Stimulated activated naive CD8-positive, alpha-beta T cell treated with anti-CD3 and anti-CD28 coated beads, Interleukin-15, Interleukin-2, amounts not matched to agents 100 ng/mL and 50 ng/mL, for 24 hours (primary cell): ENCODE measurements around the gene TRABD2A.

Experiments
- H3K27ac Mint-ChIP-seq: one replicate; pipeline ENCODE4 v1.8.0; 2021; ENCODE audit warnings: mild to moderate bottlenecking, mixed read lengths
- H3K27me3 Mint-ChIP-seq: one replicate; pipeline ENCODE4 v1.8.0; 2021; ENCODE audit warnings: mixed read lengths
- H3K36me3 Mint-ChIP-seq: one replicate; pipeline ENCODE4 v1.8.0; 2021; ENCODE audit warnings: low read depth, mixed read lengths
- H3K4me1 Mint-ChIP-seq: one replicate; pipeline ENCODE4 v1.8.0; 2021; ENCODE audit warnings: low read depth, mixed read lengths
- H3K4me3 Mint-ChIP-seq: one replicate; pipeline ENCODE4 v1.8.0; 2021; ENCODE audit warnings: mild to moderate bottlenecking, mixed read lengths
- H3K9me3 Mint-ChIP-seq: one replicate; pipeline ENCODE4 v1.8.0; 2021; ENCODE audit warnings: mixed read lengths

The TRABD2A gene

DNA sequence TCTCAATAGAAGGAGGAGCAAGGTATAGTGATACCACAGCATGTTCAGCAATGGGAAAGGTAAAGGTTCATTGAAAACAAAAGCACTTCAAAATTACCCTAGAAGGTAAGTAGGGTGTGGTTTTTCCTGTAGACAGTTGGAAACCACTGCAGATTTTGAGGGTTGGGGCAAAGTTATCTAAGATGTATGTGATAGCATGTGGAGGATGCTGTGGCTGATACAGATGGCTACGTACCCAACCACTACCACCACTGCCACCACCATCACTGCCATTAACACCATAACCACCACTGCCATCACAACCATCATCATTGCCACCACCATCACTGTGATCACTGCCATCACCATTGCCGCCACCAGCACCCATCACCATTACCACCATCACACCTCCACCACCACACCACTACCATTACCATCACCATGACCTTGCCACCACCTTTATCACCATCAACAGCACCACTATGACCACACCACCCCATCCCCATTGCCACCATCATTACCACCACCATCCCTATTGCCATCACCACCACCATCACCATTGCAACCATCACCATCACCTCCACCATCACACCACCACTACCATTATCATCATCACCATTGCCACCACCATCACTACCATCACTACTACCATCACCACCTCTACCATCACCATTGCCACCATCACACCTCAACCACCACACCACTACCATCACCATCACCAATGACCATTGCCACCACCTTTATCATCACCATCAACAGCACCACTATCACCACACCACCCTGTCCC lies 28.2 kb upstream of the TRABD2A start:
- H3K9me3 Mint-ChIP-seq: peaks cover 11% of the 10 kb centered on the region
- peak overlapping the region; percentile 71 for H3K27ac Mint-ChIP-seq
- peaks cover 59% of the 10 kb centered on the region for H3K4me1 Mint-ChIP-seq
- H3K36me3 Mint-ChIP-seq: peaks cover 42% of the 10 kb centered on the region
- no peaks in the 10 kb centered on the region for H3K27me3 Mint-ChIP-seq
- peak overlapping the region; percentile 36 for H3K4me3 Mint-ChIP-seq

DNA sequence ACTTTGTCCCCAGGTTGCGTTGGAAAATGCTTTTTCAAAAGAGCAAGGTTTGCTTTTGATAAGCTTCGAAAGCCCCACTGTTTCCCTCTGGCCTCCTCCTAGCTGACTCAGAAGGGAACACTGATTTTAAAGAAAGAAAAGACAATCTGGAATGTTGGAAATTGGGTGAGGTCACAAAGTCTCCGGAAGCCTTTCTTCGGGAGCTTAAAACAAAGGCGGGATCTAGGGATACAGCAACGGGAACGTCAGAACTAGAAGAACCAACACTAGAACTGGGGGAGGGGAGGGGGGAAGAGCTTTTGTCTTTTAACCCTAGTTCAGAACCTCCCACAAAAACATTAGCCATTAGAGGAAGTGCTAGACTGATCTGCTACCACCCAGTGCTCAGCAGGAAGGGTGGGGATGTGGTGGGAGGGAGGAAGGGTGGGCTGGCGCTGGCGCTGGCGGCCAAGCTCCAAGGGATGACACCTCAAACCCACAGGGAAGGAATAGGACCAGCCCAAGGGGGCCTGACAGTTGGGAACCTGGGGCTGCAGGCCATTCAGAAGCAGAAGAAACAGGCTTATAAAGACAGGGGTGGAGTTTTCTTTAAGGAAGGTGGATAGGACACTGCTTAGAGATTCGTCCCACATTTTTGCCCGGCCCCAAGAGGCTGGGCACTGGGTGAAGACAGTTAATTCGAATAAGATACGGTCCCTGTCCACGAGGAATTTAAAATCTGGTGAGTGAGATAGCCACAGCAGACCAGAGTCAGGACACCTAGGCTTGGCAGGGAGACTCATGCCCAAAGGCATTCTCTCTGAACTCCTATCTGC lies 26.2 kb upstream of the TRABD2A start:
- H3K27me3 Mint-ChIP-seq: no peaks in the 10 kb centered on the region
- H3K27ac Mint-ChIP-seq: peak overlapping the region; percentile 89
- peaks cover 11% of the 10 kb centered on the region for H3K9me3 Mint-ChIP-seq
- peak overlapping the region; percentile 89 for H3K4me3 Mint-ChIP-seq
- H3K4me1 Mint-ChIP-seq: peaks cover 73% of the 10 kb centered on the region
- H3K36me3 Mint-ChIP-seq: peaks cover 42% of the 10 kb centered on the region

DNA sequence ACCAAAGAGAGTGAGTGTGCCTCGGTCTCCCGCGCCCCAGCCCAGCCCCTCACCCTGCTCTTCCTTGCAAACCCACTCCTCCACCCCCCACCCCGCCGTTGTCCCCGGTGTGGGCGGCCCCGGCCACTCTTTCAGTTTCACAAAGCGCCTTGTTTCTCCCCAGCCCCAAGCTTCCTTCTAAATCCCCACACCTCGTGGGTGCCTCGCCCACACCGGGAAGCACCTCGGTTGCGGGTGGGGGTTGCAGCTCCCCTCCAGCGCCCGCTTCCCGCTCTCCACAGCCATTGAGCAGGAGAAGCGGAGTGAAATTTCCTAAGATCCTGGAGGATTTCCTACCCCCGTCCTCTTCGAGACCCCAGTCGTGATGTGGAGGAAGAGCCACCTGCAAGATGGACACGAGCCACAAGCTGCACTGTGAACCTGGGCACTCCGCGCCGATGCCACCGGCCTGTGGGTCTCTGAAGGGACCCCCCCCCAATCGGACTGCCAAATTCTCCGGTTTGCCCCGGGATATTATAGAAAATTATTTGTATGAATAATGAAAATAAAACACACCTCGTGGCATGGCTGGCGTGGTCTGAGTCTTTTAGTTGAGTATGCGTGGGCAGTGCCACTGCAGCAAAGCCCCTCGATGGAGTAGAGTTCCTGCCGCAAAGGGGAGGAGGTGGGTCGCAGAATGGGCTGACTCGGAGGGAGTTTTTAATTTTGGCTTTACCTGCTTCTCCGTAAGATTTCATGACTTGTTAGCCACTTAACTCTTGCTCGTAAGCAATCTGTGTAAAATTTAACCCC lies 25.4 kb upstream of the TRABD2A start:
- H3K4me1 Mint-ChIP-seq: peaks cover 73% of the 10 kb centered on the region
- peaks cover 11% of the 10 kb centered on the region for H3K9me3 Mint-ChIP-seq
- peak overlapping the region; percentile 89 for H3K27ac Mint-ChIP-seq
- no peaks in the 10 kb centered on the region for H3K27me3 Mint-ChIP-seq
- H3K36me3 Mint-ChIP-seq: peaks cover 42% of the 10 kb centered on the region
- H3K4me3 Mint-ChIP-seq: peak overlapping the region; percentile 89

DNA sequence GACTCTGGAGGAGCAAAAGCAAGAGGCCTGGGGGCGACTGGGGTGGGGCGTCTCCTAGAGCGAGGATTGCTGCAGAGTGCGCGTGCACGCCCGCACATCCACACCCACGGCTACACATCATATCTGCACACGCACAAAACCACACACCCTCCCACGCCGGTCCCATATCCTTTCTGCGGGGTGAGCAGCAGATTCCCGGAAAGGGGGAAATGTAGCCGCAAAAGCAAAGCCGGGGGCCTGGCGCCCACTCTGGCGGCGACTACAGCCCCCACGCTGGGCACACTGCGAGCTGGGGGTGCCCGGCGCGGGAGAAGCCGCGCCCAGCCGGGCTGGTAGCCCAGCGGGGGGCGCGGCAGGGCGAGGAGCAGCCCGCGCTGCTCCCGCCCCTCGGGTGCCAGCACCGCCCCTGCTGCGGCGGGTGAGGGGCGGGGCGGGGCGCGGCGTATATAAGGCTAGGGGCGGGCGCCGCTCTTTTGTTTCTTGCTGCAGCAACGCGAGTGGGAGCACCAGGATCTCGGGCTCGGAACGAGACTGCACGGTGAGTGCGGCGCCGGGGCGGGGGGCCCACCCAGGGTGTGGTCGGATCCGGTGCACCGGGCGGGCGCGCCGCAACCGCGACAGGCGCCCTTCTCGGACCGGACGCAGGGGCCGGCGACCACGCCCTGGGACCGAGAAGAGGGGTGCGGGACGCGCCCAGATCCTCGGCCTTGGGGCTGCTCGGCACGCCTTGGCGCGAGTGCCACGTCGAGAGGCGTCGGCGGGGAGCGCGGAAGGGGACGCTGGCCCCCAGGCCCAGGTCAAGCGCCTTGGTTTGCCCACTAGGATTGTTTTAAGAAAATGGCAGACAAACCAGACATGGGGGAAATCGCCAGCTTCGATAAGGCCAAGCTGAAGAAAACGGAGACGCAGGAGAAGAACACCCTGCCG lies 24.6 kb upstream of the TRABD2A start, which contains the start of gene TMSB10:
Gene TMSB10 (plus strand): TSS at position 476 of the 927 bp plus-strand sequence.
- Mint-ChIP-seq H3K4me1 (peaks cover 78% of the 10 kb centered on the region), H3K27me3 (no peaks in the 10 kb centered on the region), H3K9me3 (peaks cover 11% of the 10 kb centered on the region), H3K4me3 (peak within 1 kb of the TSS; percentile 89), H3K36me3 (peaks cover 42% of the 10 kb centered on the region), H3K27ac (peak within 1 kb of the TSS; percentile 89)

DNA sequence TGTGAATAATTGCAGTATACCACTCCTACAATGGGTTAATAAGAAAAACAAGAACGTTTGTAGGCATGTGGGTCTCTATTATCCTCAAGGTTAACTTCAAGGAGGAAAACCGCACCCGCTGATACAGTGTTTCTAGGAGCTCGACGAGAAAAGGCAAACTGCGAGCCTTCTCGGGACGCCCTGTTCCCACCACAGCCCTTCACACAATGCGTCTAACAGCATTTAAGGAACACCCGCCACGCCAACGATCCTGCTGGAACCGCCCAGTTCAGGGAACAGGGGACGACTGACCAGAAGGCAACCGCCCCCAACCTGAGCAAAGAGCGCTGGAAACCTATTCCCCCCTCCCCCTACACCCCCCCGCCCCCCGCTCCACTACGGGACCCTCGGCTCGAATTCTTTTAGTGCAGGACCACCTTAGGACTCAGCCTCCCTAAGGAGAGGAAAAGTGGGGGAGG lies 23.9 kb upstream of the TRABD2A start:
- peaks cover 37% of the 10 kb centered on the region for H3K36me3 Mint-ChIP-seq
- H3K9me3 Mint-ChIP-seq: peaks cover 7% of the 10 kb centered on the region
- H3K4me1 Mint-ChIP-seq: peaks cover 79% of the 10 kb centered on the region
- H3K27me3 Mint-ChIP-seq: no peaks in the 10 kb centered on the region
- H3K4me3 Mint-ChIP-seq: peak overlapping the region; percentile 74
- H3K27ac Mint-ChIP-seq: peak overlapping the region; percentile 80

DNA sequence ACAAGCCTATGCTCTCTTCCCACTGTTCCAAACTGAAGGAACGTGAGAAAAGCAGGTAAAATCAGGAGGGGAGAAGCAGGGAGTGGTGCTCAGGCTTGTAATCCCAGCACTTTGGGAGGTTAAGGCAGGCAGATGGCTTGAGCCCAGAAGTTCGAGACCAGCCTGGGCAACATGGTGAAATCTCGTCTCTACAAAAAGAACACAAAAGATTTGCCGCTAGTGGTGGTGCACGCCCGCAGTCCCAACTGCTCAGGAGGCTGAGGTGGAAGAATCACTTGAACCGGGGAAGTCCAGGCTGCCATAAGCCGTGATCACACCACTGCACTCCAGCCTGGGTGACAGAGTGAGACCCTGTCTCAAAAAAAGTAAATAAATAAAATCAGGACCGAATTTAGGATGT lies 23.3 kb upstream of the TRABD2A start:
- Mint-ChIP-seq H3K27me3 (no peaks in the 10 kb centered on the region), H3K36me3 (peaks cover 31% of the 10 kb centered on the region), H3K4me1 (peaks cover 79% of the 10 kb centered on the region), H3K27ac (peak overlapping the region; percentile 80), H3K4me3 (peak overlapping the region; percentile 74), H3K9me3 (peaks cover under 1% of the 10 kb centered on the region)

GRCh38 chr2:84902526-84902925 lies 21.6 kb upstream of the TRABD2A start:
- Mint-ChIP-seq H3K9me3 (no peaks in the 10 kb centered on the region), H3K27ac (no peak overlapping the region), H3K4me1 (peaks cover 80% of the 10 kb centered on the region), H3K27me3 (no peaks in the 10 kb centered on the region), H3K36me3 (peaks cover 16% of the 10 kb centered on the region), H3K4me3 (no peak overlapping the region)

- Mint-ChIP-seq H3K4me1 (peaks cover 79% of the 10 kb centered on the region), H3K36me3 (peaks cover 7% of the 10 kb centered on the region), H3K9me3 (no peaks in the 10 kb centered on the region), H3K4me3 (no peak overlapping the region), H3K27me3 (no peaks in the 10 kb centered on the region), H3K27ac (peak overlapping the region; percentile 74)
These were observed 20.8 kb upstream of the TRABD2A start for GRCh38 chr2:84901593-84902120.

GRCh38 chr2:84900971-84901370 lies 20.1 kb upstream of the TRABD2A start:
- peaks cover 83% of the 10 kb centered on the region for H3K4me1 Mint-ChIP-seq
- H3K4me3 Mint-ChIP-seq: no peak overlapping the region
- no peak overlapping the region for H3K27ac Mint-ChIP-seq
- no peaks in the 10 kb centered on the region for H3K27me3 Mint-ChIP-seq
- H3K9me3 Mint-ChIP-seq: no peaks in the 10 kb centered on the region
- H3K36me3 Mint-ChIP-seq: peaks cover under 1% of the 10 kb centered on the region

- Mint-ChIP-seq H3K36me3 (no peaks in the 10 kb centered on the region), H3K27me3 (no peaks in the 10 kb centered on the region), H3K9me3 (no peaks in the 10 kb centered on the region), H3K4me3 (no peak overlapping the region), H3K27ac (no peak overlapping the region), H3K4me1 (peaks cover 89% of the 10 kb centered on the region)
These were observed 18.7 kb upstream of the TRABD2A start for GRCh38 chr2:84899304-84900204.

- peak overlapping the region; percentile 92 for H3K27ac Mint-ChIP-seq
- H3K9me3 Mint-ChIP-seq: no peaks in the 10 kb centered on the region
- H3K27me3 Mint-ChIP-seq: no peaks in the 10 kb centered on the region
- H3K36me3 Mint-ChIP-seq: no peaks in the 10 kb centered on the region
- H3K4me3 Mint-ChIP-seq: no peak overlapping the region
- H3K4me1 Mint-ChIP-seq: peaks cover 83% of the 10 kb centered on the region
These were observed 16.9 kb upstream of the TRABD2A start for GRCh38 chr2:84897773-84898172.

- Mint-ChIP-seq H3K27me3 (no peaks in the 10 kb centered on the region), H3K27ac (peak overlapping the region; percentile 3), H3K4me1 (peaks cover 73% of the 10 kb centered on the region), H3K4me3 (no peak overlapping the region), H3K36me3 (no peaks in the 10 kb centered on the region), H3K9me3 (no peaks in the 10 kb centered on the region)
These were observed 15.7 kb upstream of the TRABD2A start for GRCh38 chr2:84896567-84896966.
